ENCODE results near the gene FLCN. TPM values are rescaled to one million over a fixed set of nuclear protein-coding genes. Genes with fewer than 3 reads are reported as not detected.

FLCN gene
- total and polyA plus RNA-seq, 2 donors (not counting 3 experiments of a cell fraction or from before 2014, with no cell fraction given): 38.8 to 68.9 TPM

- Histone ChIP-seq H4K20me1 (replicated peaks; ENCODE audit: control insufficient read depth, extremely low read depth, insufficient read depth, low read length) (no peaks in the 10 kb centered on the region), H3K4me3 (replicated peaks in 1 of 3; ENCODE audit: insufficient read depth in 1 of 3, low read depth in 1 of 3, low read length in 3 of 3) (no peak overlapping the region), H3K79me2 (ENCODE audit: control insufficient read depth, insufficient read depth, low read length) (no peaks in the 10 kb centered on the region), H3K4me2 (ENCODE audit: insufficient read depth, low read length) (peak overlapping the region; percentile 35), H3K27ac (ENCODE audit: insufficient read depth, low read depth, low read length) (peak overlapping the region; percentile 79), H2AFZ (ENCODE audit: low read depth, low read length) (no peak overlapping the region), H3K9me3 (replicated peaks; ENCODE audit: control insufficient read depth, insufficient read depth, low read length) (no peaks in the 10 kb centered on the region), H3K27me3 (ENCODE audit: control insufficient read depth in 2 of 2, insufficient read depth in 2 of 2, low read length in 2 of 2) (no peaks in the 10 kb centered on the region), H3K4me1 (ENCODE audit: control insufficient read depth, extremely low read depth, insufficient read depth, low read length) (peaks cover 21% of the 10 kb centered on the region), H3K36me3 (ENCODE audit: control insufficient read depth in 2 of 2, extremely low read depth in 1 of 2, insufficient read depth in 2 of 2, low read length in 2 of 2) (peaks cover 0 to 2% of the 10 kb centered on the region in 2 experiments), H3K9me1 (replicated peaks; ENCODE audit: control insufficient read depth, extremely low read depth, insufficient read depth, low read length) (no peaks in the 10 kb centered on the region), H3K9ac (replicated peaks; ENCODE audit: extremely low read depth, insufficient read depth, low read length) (peak overlapping the region; percentile 56)
- intact Hi-C loops (cut with micrococcal nuclease): loop anchor here (1.0 to 5.0 kb wide), 4 partner anchors 20 to 195 kb away; partner anchors contain the start of gene FLCN
- ChIA-PET CTCF (interaction anchor here (1.1 to 3.4 kb wide), 5 partner anchors 9 to 51 kb away, joined by 4 to 16 read pairs (median 7); partner anchors contain the start of gene PLD6), POLR2A (no interaction called here)
- DNase-seq (ENCODE audit: low read depth, low spot score): no peak
- BruUV-seq (replicated peaks): no TSS peak
- TF ChIP-seq GATA2 (IDR thresholded peaks at IDR 0.05; ENCODE audit: insufficient read depth, insufficient read length, low read depth, low read length) (no peak), EZH2 (IDR thresholded peaks at IDR 0.05; ENCODE audit: borderline replicate concordance, low read depth, low read length, severe bottlenecking) (no peak), POLR2AphosphoS5 (IDR thresholded peaks at IDR 0.05; ENCODE audit: insufficient read depth, low read depth, low read length) (no peak), FOS (IDR thresholded peaks at IDR 0.05; ENCODE audit: borderline replicate concordance, insufficient read depth, low read length) (no peak), MYC (IDR thresholded peaks at IDR 0.05; ENCODE audit: low read depth, low read length) (no peak), POLR2A (IDR thresholded peaks at IDR 0.05; ENCODE audit: low read depth, low read length) (no peak), JUN (IDR thresholded peaks at IDR 0.05; ENCODE audit: borderline replicate concordance, insufficient read depth, insufficient read length, low read depth) (no peak)
- TF ChIP-seq, protein P1, sequence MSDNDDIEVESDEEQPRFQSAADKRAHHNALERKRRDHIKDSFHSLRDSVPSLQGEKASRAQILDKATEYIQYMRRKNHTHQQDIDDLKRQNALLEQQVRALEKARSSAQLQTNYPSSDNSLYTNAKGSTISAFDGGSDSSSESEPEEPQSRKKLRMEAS (IDR thresholded peaks at IDR 0.05; ENCODE audit: insufficient read depth, insufficient read length): no peak
- TF ChIP-seq, protein P2, sequence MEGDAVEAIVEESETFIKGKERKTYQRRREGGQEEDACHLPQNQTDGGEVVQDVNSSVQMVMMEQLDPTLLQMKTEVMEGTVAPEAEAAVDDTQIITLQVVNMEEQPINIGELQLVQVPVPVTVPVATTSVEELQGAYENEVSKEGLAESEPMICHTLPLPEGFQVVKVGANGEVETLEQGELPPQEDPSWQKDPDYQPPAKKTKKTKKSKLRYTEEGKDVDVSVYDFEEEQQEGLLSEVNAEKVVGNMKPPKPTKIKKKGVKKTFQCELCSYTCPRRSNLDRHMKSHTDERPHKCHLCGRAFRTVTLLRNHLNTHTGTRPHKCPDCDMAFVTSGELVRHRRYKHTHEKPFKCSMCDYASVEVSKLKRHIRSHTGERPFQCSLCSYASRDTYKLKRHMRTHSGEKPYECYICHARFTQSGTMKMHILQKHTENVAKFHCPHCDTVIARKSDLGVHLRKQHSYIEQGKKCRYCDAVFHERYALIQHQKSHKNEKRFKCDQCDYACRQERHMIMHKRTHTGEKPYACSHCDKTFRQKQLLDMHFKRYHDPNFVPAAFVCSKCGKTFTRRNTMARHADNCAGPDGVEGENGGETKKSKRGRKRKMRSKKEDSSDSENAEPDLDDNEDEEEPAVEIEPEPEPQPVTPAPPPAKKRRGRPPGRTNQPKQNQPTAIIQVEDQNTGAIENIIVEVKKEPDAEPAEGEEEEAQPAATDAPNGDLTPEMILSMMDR (IDR thresholded peaks at IDR 0.05; ENCODE audit: extremely low read depth in 1 of 2, insufficient read depth in 1 of 2, low read depth in 1 of 2, low read length in 2 of 2): no peak
- dilution Hi-C loops (cut with MboI; ENCODE audit: extremely low pct_ligation_motif_present, low sequenced_read_pairs): no loop called here
- FAIRE-seq: peak; percentile 65
Observed at GRCh38 chr17:17191961-17192381, 45.0 kb downstream of the FLCN start.
